CD4-positive, alpha-beta T cell treated with Interleukin-6 for 4 hours (primary cell): ENCODE results near the gene DCUN1D2.
"Not testable (repeated sequence)": the region's sequence is repeated elsewhere in the genome, so short reads cannot be mapped to it uniquely, and the experiment has no call there.

ENCODE experiments used
- DNase-seq: peaks from one replicate; pipeline ENCODE4 v3.0.0-alpha.2; 2020; ENCODE audit warnings: mixed read lengths

The DCUN1D2 gene

GRCh38 chr13:113442354-113442984 is 48.0 kb downstream of the DCUN1D2 start:
- DNase-seq, result no peak

GRCh38 chr13:113441661-113442060 is 48.9 kb downstream of the DCUN1D2 start:
- no peak for DNase-seq

DNA sequence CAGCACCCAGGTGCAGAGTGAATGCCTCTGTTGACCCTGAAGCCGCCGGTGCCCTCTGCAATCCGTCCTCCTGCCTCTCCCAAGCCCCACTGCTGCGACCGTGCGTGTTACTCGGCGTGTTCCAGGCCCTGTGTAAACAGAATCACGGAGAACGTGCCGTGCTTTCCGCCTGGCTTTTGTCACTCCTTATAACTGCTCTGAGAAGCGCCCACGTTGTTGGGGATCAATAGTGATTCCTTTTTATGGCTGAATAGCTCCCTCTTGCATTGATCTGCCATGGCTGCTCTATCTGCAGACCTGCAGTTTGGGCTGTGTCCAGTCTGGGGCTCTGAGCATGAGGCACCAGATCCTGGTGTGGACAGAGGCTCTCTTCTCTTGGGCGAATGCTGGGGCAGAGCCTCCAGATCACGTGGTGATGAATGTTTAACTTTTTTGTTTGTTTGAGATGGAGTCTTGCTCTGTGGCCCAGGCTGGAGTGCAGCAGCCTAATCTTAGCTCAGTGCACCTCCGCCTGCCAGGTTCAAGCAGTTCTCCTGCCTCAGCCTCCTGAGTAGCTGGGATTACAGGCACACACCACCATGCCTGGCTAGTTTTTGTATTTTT is 53.0 kb downstream of the DCUN1D2 start:
- DNase-seq, result no peak

- DNase-seq, result not testable (repeated sequence)
Measured at GRCh38 chr13:113436866-113437265, 53.6 kb downstream of the DCUN1D2 start.

DNA sequence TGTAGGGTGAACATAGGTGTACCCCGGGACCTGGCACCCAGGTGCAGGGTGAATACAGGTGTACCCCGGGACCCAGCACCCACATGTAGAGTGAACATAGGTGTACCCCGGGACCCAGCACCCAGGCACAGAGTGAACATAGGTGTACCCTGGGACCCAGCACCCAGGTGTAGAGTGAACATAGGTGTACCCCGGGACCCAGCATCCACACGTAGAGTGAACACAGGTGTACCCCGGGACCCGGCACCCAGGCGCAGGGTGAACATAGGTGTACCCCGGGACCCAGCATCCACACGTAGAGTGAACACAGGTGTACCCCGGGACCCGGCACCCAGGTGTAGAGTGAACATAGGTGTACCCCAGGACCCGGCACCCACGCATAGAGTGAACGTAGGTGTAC is 54.6 kb downstream of the DCUN1D2 start:
- DNase-seq, result not testable (repeated sequence)

DNA sequence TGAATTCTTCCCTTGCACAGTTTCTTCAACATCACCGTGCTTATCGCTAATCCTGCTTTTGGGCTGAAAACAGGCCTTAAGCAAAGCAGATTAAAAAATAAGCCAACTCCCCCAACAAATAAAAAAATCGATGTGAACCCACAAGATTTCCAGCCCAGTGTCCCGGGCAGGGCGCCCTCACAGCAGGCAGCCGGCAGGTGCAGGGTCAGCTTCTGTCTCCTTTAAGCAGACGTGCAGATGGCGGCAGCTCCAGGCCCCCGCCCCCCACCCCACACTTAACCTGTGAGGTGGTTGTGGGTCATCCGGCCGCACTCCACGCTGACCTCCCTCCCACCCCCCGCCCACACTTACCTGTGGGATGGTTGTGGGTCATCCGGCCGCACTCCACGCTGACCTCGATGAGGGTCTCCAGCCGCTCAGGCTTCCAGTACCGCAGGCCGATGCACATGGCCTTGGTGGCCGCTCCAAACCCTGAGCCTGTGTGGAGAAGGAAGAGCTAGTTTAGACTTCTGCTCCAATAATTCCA is 57.1 kb downstream of the DCUN1D2 start:
- DNase-seq, result no peak

DNA sequence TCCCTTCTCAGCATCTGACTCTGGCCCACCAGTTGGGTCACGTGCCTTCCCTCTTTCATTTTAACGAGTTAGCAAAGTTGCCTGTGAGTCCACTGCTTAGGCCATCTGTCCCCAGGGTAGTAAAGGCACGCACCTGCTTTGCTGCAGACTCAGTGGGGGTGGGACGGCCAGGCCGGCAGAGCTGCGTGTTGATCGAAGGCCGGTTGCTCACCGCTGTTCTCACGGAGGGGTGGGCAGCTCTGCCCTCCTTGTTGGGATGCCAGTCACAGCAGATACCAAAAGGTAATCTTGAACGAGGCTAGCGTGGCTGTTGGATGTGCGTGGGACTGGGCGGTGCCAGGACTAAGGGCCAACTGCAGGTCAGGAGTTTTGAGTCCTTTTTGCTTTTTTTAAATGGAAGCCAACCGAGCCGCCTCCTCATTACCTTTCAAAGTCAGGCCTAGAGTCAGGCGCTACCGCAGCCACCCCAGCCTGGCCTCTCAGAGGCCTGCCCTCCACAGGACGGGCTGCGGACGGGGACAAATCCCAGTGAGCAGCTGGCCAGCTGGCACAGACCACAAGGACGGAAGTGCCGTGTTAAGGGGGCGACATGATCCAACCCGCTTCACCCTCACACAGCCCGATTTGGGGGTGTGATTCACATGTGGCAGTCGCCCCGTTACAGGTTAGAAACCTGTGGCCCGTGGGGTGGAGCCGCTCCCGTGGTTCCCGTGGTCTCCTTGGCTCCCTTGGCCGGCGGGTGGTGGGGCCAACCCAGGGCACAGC is 57.8 kb downstream of the DCUN1D2 start:
- DNase-seq, result no peak

- no peak for DNase-seq
Measured at GRCh38 chr13:113431171-113431570, 59.3 kb downstream of the DCUN1D2 start.

DNA sequence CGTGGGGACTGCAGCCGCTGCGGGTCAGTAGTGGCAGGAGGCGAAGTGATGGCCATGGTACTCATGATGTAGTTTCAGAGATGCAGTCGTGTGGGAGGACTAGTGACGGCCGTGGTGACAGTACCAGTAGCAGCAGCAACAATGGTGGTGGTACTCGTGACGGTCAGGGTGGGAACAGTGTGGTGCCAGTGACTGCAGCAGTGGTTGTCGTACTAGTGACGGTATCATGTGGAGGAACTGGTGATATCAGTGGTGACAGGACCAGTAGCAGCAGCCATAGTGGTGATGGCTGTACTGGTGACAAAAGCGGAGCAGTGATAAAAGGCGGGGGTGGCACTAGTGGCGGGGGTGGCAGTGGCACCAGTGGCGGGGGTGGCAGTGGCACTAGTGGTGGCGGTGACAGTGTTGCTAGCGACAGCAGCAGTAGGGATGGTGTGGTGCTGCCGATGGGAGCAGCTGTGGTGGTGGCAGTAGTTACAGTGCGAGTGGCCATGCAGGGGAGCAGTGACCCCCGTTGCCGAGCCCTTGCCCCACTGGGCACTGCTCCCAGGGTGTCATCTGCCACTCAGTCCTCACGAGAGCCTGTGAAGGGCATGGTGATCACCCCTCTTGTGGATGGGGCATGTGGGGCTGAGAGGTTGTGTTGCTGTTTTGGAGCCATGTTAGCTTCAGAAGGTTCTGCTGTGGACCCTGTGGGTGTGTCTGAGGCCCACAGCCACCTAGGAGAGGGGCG is 60.0 kb downstream of the DCUN1D2 start:
- no peak for DNase-seq

GRCh38 chr13:113429608-113429985 is 60.9 kb downstream of the DCUN1D2 start:
- DNase-seq, result no peak

DNA sequence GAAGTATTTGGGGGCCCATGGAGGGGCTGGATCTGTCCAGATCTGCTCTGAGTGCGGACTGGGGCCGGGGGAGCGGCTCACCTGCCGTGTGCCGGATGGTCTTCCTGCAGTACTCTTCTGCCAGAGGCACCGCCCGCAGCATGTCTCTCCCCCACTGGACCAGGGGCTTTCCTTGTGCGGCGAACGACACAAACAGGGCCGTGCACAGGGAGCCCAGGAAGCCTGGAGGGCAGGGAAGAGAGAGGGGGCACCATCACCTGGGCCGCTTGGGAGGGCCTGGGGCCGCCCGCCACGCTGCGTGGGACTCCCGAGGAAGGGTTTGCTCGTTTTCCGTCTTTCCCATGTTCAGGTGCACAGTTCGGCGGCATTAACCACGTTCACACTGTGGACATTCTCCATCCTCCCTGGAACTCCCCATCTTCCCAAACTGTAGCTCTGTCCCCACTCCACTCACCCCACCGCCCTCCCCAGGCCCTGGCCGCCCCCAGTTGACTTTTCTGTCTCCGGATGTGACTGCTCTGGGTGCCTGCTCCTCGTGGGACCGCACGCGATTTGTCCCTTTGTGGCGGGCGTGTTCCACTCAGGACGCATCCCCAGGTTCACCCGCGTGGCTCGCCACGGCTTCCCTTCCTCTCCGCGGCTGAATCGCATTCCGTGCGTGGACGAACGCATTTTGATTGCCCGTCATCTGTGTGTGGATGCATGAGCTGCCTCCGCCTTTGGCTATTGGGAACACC is 61.5 kb downstream of the DCUN1D2 start:
- DNase-seq, result no peak

GRCh38 chr13:113428469-113428865 is 62.0 kb downstream of the DCUN1D2 start:
- DNase-seq, result no peak

DNA sequence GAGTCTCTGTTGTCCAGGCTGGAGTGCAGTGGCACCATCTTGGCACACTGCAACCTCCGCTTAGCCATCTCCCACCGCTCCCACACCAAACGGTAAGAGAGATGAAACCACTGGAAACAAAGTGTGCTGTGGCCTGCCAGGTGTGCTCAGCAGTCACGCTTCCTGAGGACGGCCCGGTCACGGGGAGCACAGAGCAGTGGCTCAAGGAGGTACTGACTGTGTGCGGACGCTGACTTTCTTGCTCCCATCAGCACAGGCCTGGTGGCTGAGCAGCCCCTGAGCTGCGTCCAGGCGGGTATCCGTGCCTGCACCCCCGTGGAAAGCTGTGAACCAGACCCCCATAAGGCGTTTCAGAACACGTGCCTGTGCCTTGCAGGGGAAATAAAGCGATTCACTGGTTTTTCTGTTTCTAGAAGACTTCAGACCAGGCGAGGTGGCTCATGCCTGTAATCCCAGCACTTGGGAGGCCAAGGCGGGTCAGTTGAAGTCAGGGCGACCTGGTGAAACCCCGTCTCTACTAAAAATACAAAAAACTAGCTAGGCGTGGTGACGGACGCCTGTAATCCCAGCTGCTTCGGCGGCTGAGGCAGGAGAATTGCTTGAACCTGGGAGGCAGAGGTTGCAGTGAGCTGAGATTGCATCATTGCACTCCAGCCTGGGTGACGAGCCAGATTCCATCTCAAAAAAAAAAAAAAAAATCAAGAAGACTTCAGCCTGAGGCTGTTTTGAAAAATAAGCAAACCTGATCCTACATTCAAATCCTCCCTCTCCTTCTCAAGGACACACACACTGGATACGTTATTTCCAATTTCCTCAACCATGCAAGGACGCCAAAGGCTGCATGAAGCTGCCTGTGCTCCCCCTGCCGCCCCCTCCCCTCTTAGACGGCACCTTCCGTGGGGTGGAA is 62.7 kb downstream of the DCUN1D2 start:
- no peak for DNase-seq

DNA sequence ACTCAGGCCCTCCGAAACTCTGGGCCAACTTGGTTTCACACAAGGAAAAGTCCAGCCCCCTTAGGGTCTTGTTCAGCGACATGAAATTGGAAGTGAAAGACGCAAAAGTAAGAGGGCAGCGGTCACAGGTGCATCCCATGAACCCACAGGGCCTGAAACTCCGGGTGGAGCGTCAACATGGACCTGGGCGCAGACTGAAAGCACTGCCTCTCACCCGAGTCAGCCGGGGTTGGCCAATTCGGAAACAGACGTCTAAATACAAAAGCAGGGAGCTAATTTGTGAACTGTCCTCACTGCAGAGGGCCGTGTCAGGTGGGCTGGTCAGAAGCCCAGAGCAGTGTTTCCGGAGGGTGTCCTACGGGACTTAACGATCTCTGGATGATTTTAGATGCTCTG is 63.9 kb downstream of the DCUN1D2 start:
- no peak for DNase-seq

DNA sequence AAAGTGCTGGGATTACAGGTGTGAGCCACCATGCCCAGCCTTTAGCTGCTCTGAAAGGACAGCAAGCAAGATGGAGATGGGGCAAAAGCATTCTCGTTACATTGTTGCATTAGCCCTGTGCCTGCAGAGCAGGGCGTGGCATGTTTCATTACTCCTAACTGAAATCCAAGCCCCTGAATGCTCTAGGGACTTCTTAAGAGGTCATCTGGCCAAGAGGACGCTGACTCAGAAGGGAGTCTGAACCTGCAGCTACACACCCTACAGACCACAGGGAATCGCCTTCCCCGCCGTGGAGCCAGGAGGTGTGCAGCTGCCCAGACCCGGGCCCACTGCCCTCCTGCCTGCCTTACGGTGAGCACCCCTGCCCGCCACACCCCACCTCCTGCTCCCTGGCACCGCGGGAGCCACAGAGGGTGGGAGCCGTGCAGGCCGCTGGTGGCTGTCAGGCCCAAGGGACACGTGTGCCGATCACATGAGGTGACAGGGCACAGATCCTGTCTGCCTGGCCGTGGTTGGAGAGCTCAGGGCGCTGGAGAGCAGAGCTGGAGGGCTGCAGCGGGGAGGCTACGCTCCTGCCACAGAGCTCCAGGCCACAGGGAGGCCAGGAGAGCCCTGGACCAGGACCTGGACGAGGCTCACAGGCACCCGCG is 64.4 kb downstream of the DCUN1D2 start:
- no peak for DNase-seq

GRCh38 chr13:113423520-113424163 is 66.9 kb downstream of the DCUN1D2 start:
- DNase-seq, result no peak

DNA sequence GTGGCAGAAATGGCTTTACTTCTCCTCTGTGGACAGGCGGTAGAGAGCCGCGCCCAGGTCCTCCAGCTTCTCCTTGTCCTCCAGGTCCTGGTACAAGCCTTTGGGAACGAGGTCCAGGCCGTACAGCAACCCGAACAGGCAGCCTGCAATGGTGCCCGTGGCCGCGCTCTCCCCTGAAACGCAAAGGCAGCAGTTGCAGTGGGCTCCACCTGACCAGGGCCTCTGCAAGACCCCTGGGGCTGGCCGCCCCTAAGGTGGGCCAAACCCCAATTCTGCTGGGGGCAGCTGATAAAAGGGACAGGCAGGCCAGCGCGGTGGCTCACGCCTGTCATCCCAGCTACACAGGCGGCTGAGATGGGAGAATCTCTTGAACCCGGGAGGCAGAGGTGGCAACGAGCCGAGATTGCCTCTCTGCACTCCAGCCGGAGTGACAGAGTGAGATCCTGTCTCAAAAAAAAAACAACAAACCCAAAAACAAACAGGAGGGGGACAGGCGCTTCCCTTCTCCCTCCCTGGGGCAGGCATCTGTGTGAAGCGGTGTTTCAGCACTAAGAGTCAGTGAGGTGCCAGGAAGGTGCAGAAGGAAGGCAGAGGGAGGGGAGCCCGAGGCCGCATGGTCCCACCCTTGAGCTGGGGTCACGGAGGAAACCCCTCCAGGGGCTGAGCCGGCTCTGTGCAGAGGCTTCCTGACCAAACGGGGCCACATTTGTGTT is 67.5 kb downstream of the DCUN1D2 start:
- DNase-seq, result no peak

- DNase-seq, result no peak
Measured at GRCh38 chr13:113421673-113422270, 68.7 kb downstream of the DCUN1D2 start.
